Peyer's patch (tissue), 4 donors: ENCODE results near the gene KCTD11. TPM values are rescaled to one million over a fixed set of nuclear protein-coding genes. Genes with fewer than 3 reads are reported as not detected.
A peak's percentile ranks its signal among the peaks of the same experiment; 100 is the strongest.

ENCODE experiments used
- DNase-seq, 3 donors: peaks; one replicate each; pipeline ENCODE4 v3.0.0-alpha.2; 2017 to 2019
- H3K27ac ChIP-seq, 4 donors: fragments of 200-600 bp; sonication (generic); one replicate each; pipeline ENCODE4 v1.5.1; 2016 to 2019
- H3K27me3 ChIP-seq, 2 donors: fragments of 200-600 bp; sonication (generic); one replicate each; pipeline ENCODE4 v1.5.1; 2019
- H3K36me3 ChIP-seq, 3 donors: fragments of 200-600 bp; sonication (generic); one replicate each; pipeline ENCODE4 v1.5.1; 2016 to 2019
- H3K4me1 ChIP-seq, 4 donors: fragments of 200-600 bp; sonication (generic); one replicate each; pipeline ENCODE4 v1.5.1; 2016 to 2019
- H3K4me3 ChIP-seq, 4 donors: fragments of 200-600 bp; sonication (generic); 1 replicate in 3 of 4; 2 replicates in 1 of 4; pipeline ENCODE4 v1.5.1; 2016 to 2019; ENCODE audit warnings: mild to moderate bottlenecking in 1 of 4
- H3K9me3 ChIP-seq, 4 donors: fragments of 200-600 bp; sonication (generic); one replicate each; pipeline ENCODE4 v1.5.1; 2016 to 2019; ENCODE audit warnings: mild to moderate bottlenecking in 1 of 4
- CTCF ChIP-seq, 6 experiments: fragments of 450-650 bp in 4 of 6; fragments of 200-600 bp in 2 of 6; sonication (generic) in 1 of 6; IDR thresholded peaks; one replicate each; pipeline ENCODE4 v1.5.1; 2017 to 2019; ENCODE audit warnings: antibody characterized with exemption in 6 of 6, mild to moderate bottlenecking in 3 of 6, moderate library complexity in 1 of 6
- POLR2A ChIP-seq, 2 donors: fragments of 450-650 bp; IDR thresholded peaks; one replicate each; pipeline ENCODE4 v1.5.1; 2017; ENCODE audit warnings: antibody characterized with exemption in 2 of 2, mild to moderate bottlenecking in 2 of 2, moderate library complexity in 2 of 2
- total RNA-seq, 4 donors: library from RNA; depleted of rRNA; stranded (reverse); fragments of >200 nt; gene quantifications; one replicate each; pipeline ENCODE4 v1.1.0, GENCODE V29; 2016

KCTD11 gene
- total RNA-seq, 4 donors from 2014 or later: 2.5 to 8.9 (median 7.1) TPM

GRCh38 chr17:7388856-7389255, 36.9 kb downstream of the KCTD11 start:
- no peak for DNase-seq
- Histone ChIP-seq H3K27ac (no peak overlapping the region), H3K36me3 (peaks cover 0 to 46% (median 0%) of the 10 kb centered on the region in 3 donors), H3K9me3 (no peaks in the 10 kb centered on the region), H3K4me3 (no peak overlapping the region), H3K27me3 (no peaks in the 10 kb centered on the region), H3K4me1 (peaks cover 0 to 15% (median 6%) of the 10 kb centered on the region in 4 donors)
- TF ChIP-seq CTCF (IDR thresholded peaks at IDR 0.05): no peak
- no peak for TF ChIP-seq POLR2A (IDR thresholded peaks at IDR 0.05)

GRCh38 chr17:7389924-7390910, 38.3 kb downstream of the KCTD11 start:
- Histone ChIP-seq H3K36me3 (peaks cover 0 to 46% (median 0%) of the 10 kb centered on the region in 3 donors), H3K27me3 (no peaks in the 10 kb centered on the region)
- no peak for TF ChIP-seq CTCF (IDR thresholded peaks at IDR 0.05)
- no peak for TF ChIP-seq POLR2A (IDR thresholded peaks at IDR 0.05)

GRCh38 chr17:7391307-7391706, 39.3 kb downstream of the KCTD11 start:
- no peak overlapping the region for H3K4me3 ChIP-seq
- no peak overlapping the region for H3K27ac ChIP-seq
- H3K36me3 ChIP-seq: peaks cover 0 to 42% (median 0%) of the 10 kb centered on the region in 3 donors
- H3K27me3 ChIP-seq: no peaks in the 10 kb centered on the region
- no peak for TF ChIP-seq POLR2A (IDR thresholded peaks at IDR 0.05)
- no peak for TF ChIP-seq CTCF (IDR thresholded peaks at IDR 0.05)
- peaks cover 0 to 16% (median 6%) of the 10 kb centered on the region in 4 donors for H3K4me1 ChIP-seq
- H3K9me3 ChIP-seq: no peaks in the 10 kb centered on the region
- DNase-seq: no peak

More at GRCh38 chr17:7389924-7390910, 38.3 kb downstream of the KCTD11 start:
- no peak for DNase-seq
- H3K4me1 ChIP-seq: peaks cover 0 to 15% (median 6%) of the 10 kb centered on the region in 4 donors
- no peak overlapping the region for H3K27ac ChIP-seq
- H3K9me3 ChIP-seq: no peaks in the 10 kb centered on the region
- H3K4me3 ChIP-seq: no peak overlapping the region

- Histone ChIP-seq H3K27me3 (no peaks in the 10 kb centered on the region), H3K4me1 (peaks cover 0 to 16% (median 6%) of the 10 kb centered on the region in 4 donors), H3K4me3 (peak overlapping the region; percentile 74 to 86 (median 80)), H3K27ac (peak overlapping the region in 1 of 4 donors; percentile 96), H3K9me3 (no peaks in the 10 kb centered on the region), H3K36me3 (peaks cover 0 to 33% (median 0%) of the 10 kb centered on the region in 3 donors)
- DNase-seq: no peak
- TF ChIP-seq CTCF (IDR thresholded peaks at IDR 0.05): no peak
- no peak for TF ChIP-seq POLR2A (IDR thresholded peaks at IDR 0.05)
Measured at GRCh38 chr17:7392696-7393612, 41.0 kb downstream of the KCTD11 start.
